ENCODE measurements around the gene GPRASP3.

Gene GPRASP3

DNA sequence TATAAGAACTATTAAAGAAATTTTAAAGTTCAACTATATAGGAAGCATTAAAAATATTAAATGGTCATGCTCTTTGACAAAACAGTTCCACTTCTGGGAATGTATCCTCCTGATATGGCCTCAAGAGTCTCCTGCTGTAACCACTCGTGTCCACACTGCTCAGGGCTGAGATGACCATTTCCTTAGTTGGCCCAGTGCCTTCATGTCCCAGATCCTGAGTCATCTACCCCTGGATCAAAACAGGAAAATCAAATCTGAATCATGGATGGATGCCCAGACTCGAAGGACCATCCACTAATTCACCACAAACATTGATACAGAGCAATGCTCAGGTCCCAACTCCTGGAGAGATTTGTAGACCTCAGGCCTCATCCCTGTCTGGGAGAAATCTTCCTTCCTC, 44.7 kb downstream of the GPRASP3 start:
- DNase-seq = no peak

- DNase-seq = no peak
These were observed 45.3 kb downstream of the GPRASP3 start for GRCh38 chrX:102765809-102766208.

GRCh38 chrX:102767287-102767686, 46.7 kb downstream of the GPRASP3 start:
- DNase-seq = no peak

GRCh38 chrX:102768987-102769761, 48.6 kb downstream of the GPRASP3 start:
- DNase-seq = peak; percentile 84 to 88
